ENCODE results near the gene PDK2. TPM values are rescaled to one million over a fixed set of nuclear protein-coding genes. Genes with fewer than 3 reads are reported as not detected.
A peak's percentile ranks its signal among the peaks of the same experiment; 100 is the strongest.

The PDK2 gene
- total RNA-seq, 1 experiment from 2014 or later = 27.2 TPM

DNA sequence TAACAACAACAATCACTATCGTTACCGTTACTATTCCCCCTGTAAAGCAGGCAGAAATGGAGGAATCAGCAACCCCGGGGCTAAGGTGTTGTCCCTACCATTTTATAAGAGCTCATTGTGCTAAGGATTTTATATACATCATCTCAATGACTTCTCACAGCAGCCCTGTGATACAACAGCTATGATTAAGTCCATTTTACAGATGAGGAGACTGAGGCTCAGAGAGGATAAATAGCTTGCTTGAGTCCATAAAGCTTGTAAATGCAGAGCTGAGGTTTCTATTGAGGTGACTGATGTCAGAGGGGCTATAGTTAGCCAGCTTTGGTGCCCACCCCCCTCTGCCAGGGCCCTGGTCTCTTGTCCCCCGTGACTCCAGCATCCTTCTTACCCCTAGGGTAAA is 16.7 kb upstream of the PDK2 start:
- no peak for DNase-seq (ENCODE audit: low read depth)

DNA sequence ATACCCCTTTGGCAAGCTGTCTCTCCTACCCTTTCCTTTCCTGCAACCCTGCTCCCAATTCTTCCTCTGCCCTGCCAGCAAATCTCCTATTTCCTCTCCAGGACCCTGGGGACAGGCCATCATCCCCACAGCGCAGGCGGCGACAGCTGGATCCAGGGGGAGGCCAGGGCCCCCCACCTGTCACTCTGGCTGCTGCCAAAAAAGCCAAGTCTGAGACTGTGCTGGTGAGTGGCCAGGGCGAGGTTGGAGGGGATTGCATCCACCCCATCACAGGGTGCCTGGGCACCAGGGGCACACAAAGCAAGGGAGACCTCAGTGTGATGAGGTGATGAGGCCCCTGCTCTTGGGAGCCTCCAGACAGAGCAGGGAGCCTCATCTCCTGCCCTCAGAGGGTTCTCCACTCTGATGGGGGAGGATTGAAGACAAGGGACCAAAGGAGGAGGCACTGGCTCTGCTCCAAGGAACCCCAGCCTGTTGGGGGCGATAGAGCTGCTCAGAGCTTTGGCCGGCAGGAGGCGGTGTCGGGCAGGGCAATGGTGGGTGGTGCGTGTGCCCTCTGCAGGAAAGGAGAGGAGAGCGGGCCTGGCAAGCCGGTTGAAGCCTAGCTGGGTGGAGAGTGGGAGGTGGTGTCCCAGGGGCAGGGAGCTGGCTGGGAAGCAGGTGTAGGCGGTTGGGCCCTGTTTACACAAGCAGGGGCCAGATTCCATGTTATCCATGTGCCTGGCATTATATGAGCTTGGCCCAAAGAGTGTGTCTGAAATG is 15.6 kb upstream of the PDK2 start:
- DNase-seq (ENCODE audit: low read depth) = no peak

DNA sequence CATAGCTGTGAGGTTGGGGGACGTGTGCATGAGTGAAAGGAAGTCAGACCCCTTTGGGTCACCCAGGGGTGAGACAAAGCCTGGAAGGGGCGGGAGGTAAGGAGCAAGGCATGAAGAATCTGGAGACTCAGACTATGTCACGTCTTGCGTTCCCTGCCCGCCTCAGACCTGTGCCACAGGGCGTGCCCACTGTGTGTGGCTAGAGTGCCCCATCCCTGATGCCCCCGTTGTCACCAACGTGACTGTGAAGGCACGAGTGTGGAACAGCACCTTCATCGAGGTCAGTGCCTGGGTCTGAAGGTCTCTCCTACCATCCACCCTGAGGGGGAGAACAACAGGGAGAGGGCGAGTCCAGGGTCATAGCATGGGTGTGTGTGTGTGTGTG is 15.1 kb upstream of the PDK2 start:
- no peak for DNase-seq (ENCODE audit: low read depth)

DNA sequence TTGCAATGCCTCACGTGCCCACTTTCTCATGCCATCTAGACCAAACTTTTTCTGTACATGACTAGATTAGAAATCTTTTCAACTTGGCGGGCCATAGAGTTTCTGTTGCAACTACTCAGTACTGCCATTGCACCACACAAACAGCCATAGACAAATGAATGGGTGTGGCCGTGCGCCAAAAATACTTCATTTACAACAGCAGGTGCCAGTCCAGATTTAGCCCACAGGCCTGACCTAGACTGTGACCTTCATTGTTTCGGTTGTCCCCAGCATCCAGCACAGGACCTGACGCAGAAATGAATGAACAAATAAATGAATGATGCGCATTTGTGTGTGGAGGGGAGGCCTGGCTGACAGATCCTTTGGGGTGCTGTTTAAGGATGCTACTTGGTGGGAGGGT is 14.3 kb upstream of the PDK2 start:
- DNase-seq (ENCODE audit: low read depth) = no peak

DNA sequence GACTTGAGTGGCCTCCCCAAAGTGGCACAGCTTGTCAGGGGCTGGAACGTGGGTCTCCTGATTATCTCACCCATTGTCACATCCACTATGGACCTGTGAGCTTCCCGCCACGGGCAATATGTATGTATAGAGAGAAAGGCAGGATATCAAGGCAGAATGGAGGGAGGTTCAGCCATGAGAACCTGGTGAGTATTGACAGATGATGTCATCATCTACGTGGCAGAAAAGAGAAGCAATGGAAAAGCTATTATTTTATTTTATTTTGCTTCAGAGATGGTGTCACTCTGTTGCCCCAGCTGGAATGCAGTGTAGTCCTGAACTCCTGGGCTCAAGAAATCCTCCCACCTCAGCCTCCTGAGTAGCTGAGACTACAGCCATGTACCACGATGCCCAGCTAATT is 13.4 kb upstream of the PDK2 start:
- DNase-seq (ENCODE audit: low read depth) = no peak

DNA sequence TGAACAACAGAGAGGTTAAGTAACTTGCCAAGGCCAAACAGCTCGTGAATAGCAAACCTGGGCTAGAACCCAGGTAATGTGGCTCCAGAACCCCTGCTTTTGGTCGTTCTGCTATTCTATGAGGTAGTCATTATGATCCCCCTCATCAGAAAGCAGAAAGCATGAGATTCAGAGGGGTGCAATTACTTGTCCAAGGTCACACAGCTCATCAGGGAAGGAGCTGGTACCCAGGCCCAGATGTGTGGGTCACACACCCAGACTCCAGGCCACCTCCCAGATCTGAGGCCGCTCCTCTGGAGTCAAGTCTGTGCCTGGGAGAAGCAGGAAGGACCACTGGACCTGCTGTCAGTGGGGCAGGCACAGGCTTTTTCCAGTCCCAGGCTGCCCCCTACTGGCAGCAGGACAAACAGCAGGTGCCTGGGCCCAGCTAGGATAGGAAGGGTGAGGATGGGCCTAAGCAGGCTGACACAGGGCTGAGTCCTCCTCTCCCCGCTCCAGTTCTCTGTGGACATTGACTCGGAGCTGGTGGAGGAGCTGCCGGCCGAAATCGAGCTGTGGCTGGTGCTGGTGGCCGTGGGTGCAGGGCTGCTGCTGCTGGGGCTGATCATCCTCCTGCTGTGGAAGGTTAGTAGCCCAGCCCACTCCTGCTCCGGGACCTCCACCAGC is 7.8 kb upstream of the PDK2 start:
- DNase-seq (ENCODE audit: low read depth) = peak; percentile 65

DNA sequence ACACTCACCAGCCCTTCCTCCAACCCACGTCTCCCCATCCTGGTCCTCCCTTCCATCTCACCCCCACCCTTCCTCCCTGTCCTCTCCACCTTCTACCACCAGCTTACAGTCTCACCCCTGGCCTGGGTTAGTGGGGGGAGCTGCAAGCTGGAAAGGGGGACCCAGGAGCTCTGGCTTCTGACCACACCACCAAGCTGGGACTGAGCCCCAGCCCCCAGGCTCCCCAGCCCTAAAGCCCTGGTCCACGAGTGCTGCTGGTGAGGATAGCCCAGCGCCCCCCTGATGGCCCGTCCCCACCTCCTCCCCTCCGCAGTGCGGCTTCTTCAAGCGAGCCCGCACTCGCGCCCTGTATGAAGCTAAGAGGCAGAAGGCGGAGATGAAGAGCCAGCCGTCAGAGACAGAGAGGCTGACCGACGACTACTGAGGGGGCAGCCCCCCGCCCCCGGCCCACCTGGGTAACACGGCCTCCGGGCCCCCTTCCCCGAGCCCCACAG is 7.2 kb upstream of the PDK2 start:
- no peak for DNase-seq (ENCODE audit: low read depth)

DNA sequence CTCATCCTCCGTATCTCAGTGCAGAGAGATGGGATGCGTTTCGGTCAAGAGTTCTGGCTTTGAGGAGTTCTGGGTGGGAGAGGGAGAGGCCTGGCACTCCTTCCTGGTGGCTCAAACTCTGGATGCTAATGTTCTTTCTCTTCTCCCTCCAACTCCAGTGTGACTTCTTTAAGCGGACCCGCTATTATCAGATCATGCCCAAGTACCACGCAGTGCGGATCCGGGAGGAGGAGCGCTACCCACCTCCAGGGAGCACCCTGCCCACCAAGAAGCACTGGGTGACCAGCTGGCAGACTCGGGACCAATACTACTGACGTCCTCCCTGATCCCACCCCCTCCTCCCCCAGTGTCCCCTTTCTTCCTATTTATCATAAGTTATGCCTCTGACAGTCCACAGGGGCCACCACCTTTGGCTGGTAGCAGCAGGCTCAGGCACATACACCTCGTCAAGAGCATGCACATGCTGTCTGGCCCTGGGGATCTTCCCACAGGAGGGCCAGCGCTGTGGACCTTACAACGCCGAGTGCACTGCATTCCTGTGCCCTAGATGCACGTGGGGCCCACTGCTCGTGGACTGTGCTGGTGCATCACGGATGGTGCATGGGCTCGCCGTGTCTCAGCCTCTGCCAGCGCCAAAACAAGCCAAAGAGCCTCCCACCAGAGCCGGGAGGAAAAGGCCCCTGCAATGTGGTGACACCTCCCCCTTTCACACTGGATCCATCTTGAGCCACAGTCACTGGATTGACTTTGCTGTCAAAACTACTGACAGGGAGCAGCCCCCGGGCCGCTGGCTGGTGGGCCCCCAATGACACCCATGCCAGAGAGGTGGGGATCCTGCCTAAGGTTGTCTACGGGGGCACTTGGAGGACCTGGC is 6.0 kb upstream of the PDK2 start:
- DNase-seq (ENCODE audit: low read depth) = no peak

DNA sequence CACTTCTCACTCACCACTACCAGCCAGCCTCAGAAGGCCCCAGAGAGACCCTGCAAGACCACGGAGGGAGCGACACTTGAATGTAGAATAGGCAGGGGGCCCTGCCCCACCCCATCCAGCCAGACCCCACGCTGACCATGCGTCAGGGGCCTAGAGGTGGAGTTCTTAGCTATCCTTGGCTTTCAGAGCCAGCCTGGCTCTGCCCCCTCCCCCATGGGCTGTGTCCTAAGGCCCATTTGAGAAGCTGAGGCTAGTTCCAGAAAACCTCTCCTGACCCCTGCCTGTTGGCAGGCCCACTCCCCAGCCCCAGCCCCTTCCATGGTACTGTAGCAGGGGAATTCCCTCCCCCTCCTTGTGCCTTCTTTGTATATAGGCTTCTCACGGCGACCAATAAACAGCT is 5.1 kb upstream of the PDK2 start:
- no peak for DNase-seq (ENCODE audit: low read depth)

DNA sequence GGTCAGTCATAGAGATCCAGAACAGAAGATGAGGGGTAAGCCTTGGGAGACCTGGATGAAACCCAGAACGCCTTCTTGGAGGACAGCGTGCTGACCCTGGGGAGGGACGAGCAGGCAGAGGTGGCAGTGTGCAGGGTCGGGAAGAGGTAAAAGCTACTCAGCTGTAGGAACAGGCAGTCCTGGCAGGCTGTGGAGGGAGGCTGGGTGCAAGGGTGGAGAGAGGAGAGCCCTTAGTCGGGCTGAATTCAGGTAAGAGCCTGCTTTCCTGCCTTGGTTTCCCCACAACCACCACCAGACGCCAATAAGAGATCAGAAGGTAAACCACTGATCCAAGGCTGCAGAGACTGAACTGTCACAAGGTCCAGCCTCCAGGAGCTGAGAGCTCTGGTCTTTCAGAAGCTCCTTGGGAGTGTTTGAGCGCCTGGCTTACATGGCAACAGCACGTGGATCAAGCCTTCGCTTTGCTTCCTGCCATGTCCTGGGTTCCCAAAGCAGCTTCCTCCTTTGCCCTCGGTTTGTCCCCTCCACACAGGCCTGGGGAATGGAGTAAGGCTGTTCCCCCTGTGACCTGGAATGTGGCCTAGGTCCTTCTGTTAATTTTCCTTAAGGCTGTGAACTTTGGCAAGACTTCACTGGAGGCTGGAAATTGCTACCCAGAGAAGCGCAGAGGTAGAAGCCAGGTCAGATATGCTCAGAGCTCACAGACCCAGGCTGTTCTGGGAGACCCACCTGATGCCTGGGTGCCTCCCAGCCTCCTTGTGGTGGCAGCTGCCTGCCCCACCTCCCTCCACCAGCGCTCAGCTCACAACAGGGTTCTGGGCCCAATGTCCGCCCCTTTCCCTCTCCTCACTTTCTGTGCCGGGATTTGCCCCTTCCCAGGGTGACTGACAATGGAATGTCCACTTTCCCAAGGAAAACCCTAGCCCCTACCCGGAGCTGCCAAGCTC is 3.9 kb upstream of the PDK2 start:
- no peak for DNase-seq (ENCODE audit: low read depth)

DNA sequence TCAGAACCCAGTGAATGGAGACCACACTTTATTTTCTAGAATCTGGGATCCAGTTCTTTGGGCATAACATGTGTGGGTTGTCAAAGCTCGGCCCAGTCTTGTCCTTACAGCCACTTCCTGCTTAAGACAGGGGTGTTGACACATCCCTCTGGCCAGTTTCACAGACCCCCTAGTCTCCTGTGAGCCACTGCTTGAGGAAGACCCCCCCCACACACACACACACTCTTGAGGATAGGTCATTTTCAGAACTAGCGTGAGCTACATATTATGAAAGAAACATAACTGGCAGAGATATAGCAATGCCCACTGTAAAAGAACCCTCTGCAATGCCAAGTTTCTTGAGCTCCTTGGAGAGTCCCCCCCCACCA is 3.2 kb upstream of the PDK2 start:
- no peak for DNase-seq (ENCODE audit: low read depth)

DNA sequence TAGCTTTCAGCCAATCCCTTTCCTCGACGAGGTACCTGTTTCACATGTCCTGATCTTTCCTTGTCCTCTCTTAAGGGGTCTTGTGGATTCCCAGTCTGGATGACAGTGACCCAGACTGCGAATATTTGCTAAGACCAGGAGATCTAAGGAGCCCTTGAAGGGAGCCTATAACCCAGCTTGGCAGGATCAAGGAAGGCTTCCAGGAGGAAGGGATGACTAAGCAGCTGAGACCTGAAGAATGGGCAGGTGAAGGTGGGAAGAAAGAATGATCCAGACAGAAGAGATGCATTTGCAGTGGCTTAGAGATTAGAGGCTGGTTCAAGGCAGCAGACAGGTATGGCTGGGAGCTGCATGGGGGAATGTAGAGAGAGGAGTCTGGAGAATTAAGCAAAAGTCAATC is 1.9 kb upstream of the PDK2 start:
- DNase-seq (ENCODE audit: low read depth) = no peak

DNA sequence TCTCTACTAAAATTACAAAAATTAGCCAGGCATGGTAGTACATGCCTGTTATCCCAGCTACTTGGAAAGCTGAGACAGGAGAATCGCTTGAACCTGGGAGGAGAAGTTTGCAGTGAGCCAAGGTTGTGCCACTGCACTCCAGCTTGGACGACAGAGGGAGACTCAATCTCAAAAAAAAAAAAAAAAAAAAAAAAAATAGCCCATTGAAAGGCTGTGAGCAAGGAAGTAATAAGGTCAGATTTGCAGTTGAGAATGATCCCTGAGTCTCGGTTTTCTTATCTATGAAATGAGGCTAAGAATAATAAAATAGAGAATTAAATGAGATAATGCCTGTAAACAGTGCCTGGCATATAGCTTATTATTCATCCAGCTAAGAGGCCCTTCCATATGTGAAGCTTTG is 1.3 kb upstream of the PDK2 start:
- no peak for DNase-seq (ENCODE audit: low read depth)

DNA sequence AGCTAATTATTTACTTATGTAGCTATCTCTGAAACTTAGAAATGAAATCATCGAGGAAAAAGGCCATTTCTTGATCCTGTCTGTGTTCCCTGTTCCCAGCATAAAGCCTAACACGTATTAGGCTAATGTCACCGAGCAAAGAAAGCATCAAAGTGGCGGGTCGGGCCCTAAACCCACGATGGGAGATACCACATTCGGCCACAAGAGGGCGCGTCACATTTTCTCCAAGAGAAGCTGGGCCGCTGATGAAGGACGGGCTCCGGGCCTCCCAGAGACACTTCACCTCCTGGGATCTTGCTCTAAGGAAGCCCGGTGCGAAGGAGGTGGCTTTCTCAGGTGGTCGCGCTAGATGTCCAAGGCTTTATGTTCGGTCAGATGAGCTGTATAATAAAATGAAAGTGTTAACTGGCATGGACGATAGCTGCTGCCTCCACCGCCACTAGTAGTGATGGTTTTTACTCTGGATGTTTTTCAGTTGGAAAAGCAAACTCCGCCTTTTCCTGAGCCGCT is 853 bp upstream of the PDK2 start:
- peak; percentile 85 for DNase-seq (ENCODE audit: low read depth)

DNA sequence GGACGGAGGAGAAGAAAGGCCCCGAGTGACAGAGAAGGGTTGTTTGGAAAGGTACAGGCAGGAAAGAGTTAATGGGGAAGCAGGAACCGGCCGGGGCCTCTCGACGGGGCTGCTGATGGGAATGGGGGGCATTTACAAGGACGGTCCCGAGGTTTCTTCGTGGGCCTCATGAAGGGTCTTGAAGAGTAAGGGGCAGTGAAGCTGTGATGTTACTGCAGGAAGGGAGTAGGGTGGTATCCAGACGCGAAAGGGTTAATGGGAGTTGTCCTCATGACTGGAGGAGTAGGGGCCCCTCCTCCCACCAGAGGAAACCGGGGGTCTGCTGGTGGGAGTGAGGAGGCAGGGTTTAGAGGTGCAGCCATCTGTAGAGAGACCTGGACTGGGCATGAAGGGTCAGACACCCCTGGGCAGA is 481 bp downstream of the PDK2 start:
- DNase-seq (ENCODE audit: low read depth) = no peak

DNA sequence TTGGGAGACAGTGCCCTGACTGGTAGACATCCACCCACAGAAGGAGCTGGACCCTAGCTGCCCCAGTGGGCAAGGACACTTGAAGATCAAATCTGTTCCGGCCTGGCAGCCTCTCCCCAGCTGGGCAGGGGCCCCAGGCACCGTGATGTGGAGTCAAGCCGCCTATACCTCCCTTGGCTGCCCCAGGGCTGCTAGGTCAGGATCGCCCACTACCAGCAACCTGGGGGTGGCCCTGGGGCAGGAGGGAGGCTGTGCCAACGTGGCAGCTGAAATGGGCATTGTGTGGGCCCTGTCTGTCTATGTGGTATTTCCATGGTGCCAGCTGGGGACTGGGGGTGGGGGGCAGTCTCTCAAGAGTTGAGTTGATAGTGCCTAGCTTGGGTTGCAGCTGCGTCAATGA is 941 bp downstream of the PDK2 start:
- DNase-seq (ENCODE audit: low read depth) = no peak

DNA sequence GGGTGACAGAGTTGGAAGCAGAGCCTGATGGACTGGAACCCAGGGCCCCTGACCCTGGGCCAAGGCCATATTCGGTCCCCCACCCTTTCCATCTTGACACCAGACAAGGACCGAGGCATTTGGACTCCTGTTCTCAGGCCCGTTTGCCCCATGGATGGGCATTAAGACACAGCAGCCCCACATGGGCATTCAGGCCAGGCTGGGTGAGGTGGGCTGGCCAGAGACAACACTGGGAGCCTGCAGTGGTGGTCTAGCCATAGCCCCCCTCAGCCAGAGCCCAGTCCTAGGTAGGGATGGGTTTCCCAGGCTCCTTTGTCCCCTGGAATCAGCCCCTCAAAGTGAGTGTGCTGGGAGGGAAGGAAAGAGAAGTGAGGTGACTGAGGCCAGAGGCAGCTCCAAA is 1.6 kb downstream of the PDK2 start:
- no peak for DNase-seq (ENCODE audit: low read depth)

DNA sequence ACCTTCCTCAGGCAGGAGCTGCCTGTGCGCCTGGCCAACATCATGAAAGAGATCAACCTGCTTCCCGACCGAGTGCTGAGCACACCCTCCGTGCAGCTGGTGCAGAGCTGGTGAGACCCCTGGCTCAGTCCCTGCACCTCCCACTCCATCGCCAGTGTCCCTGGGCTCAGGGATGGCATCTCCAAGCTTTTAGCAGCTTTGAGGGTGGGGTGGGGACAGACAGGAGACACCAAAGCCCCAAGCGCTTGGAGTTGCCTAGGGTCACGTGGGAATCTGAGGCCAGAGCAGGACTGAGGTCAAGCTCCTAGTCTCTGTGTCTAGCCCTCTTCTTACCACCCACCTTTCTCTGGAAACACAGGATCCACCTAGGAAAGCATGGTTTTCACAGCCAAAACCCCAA is 2.3 kb downstream of the PDK2 start:
- DNase-seq (ENCODE audit: low read depth) = no peak

DNA sequence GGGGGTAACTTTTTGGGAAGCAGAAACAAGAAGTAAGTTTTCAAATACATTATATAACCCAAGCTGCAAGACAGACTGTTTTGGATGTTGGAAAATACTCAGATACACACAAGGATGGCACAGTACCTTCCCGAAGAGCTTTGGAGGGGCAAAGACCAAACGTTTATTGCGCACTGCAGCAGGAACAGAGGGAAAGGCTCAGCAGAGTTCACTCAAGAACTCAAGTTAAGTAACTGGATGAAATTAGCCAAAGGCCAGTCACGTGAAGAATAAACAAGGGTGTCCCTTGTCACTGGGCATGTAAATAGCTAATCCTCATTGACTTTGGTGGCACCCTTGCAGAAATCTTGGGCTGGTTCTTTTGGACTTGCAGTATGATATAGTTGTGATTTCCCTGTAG is 2.8 kb downstream of the PDK2 start:
- no peak for DNase-seq (ENCODE audit: low read depth)

DNA sequence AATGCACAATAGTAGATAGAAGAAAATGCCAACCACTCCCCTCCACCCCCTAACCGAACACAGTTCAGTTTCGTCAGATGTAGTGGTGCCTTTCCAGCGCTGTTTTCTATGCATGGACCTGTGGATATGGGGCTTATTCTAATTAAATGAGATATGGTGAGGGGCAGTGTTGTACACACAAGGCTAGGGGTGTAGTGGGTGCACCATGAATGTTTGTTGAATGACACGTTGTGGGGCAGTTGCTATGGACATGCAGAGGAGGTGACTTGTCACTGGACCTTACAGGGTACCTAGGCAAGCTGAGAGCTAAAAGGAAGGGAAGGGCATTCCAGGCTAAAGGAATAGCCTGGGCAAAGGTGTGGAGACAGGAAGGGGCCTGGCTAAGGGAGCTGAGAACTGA is 3.4 kb downstream of the PDK2 start:
- DNase-seq (ENCODE audit: low read depth) = no peak

DNA sequence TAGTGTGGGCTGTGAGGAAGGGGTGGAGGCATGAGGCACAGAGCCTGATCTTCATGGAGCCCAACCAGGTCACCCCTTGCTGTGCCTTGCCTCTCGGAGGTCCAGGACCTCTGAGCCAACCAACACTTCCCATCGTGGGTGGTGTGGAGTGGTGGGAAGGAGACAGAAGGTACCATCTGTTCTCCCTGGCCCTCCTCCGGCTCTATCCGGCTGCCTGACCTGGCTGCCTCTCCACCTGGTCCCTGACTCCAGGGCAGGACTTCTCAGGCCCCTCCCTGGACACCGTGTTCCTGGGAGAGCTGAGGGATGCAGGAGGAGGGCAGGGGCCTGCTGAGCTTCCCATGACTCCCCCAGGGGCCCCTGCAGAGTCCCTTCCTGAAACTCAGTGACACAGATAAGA is 3.9 kb downstream of the PDK2 start:
- no peak for DNase-seq (ENCODE audit: low read depth)
